HG03520 (cell line): ENCODE measurements around the gene MGST3.
"Not testable (repeated sequence)": the region's sequence is repeated elsewhere in the genome, so short reads cannot be mapped to it uniquely, and the experiment has no call there.

Experiments
- ATAC-seq: cut with Tn5 transposase; IDR thresholded peaks from one replicate; pipeline ENCODE4 v1.9.1; 2021; ENCODE audit warnings: mild to moderate bottlenecking, moderate library complexity; ENCODE audit not compliant: unreplicated experiment

The MGST3 gene

GRCh38 chr1:165630629-165631341, at the start of gene MGST3:
TSS of gene MGST3 (plus strand) at chr1:165631234. CDS start at chr1:165649848, 18,614 bp downstream.
- ATAC-seq: peak; percentile 93

DNA sequence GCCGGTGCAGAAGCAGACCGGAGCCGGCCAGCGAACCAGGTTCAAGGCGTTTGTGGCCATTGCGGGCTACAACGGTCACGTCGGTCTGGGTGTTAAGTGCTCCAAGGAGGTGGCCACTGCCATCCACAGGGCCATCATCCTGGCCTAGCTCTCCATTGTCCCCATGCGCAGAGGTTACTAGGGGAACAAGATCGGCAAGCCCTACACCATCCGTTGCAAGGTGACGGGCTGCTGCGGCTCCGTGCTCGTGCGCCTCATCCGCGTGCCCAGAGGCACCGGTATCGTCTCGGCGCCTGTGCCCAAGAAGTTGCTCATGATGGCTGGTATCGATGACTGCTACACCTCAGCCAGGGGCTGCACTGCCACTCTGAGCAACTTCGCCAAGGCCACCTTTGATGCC, 49.1 kb upstream of the MGST3 start:
- ATAC-seq: no peak

DNA sequence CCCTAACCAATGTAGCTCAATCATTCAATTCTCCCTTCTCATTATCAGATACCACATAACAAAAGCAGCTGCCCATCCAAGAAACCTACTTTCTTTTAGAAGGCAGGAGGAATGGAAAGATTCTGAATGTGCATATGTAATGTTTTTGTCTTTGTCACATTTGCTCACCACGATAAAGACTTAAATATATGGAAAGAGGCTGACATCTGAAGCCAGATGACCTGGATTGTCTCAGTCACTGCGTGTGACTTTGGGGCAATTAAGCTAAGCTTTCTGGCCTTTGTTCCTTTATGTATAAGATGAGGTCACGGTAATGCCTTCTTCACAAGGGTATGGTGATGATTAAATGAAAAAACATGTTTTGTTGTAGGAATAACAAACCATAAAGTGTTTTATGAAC, 44.6 kb upstream of the MGST3 start:
- no peak for ATAC-seq

GRCh38 chr1:165591391-165591790, 39.6 kb upstream of the MGST3 start:
- not testable (repeated sequence) for ATAC-seq

GRCh38 chr1:165592945-165593823, 37.9 kb upstream of the MGST3 start:
- ATAC-seq: no peak

- ATAC-seq: no peak
Measured at GRCh38 chr1:165595246-165595938, 35.6 kb upstream of the MGST3 start.

DNA sequence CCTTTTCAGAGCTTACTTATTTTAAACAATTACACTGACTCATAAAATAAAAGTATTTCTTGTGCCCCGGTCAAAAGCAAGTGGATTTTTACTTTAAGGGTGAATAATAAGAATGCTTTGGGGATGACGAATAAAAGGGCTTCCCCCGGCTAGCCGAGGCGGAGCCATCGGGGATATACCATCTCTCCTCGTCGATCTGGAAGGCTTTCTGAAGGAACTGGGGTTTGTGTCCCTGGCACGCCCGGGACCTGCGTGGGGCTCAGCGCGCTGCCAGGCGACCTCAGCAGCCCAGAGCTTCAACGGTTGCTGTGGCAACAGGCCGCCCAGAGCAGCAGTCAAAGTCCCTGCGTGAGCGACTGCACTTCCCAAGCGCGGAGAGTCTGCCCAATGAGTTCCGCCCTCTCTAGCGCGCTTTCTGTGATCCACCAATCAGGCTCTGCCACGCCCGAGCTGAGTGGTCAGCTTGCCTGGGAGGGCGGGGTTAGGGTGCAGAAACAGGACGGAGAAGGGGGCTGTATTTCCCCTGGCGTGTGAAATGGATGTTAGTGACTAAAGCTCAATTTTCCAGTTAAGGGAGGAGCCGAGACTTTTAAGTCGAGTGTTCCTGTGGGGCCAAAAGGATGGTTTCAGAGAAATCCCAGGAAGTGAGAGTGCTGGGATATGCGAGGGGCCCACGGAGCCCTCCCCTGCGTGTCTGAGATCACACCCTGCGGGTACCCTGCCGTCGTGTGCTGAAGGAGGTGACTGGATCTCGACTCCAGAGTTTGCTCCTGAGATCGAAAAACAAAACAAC, 33.0 kb upstream of the MGST3 start:
- ATAC-seq: peak; percentile 95

DNA sequence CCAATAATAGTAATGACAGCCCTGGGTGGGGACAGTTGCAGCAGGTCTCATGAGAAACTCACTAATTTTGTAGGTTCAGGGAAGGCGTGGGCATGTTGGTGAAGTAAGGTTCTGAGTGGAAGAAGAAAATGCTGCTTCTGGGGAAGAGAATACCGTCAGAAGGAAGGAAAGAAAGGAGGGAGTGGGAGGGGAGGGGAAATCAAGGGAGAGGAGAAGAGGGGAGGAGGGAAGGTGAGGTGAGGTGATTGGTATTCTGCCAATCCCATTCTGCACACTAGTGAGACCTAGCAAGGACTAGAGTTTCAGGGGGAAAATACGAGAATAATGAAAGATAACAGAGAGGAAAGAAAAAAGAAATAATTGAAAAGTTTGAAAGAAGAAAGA, 32.4 kb upstream of the MGST3 start:
- no peak for ATAC-seq

GRCh38 chr1:165600793-165601192, 30.2 kb upstream of the MGST3 start:
- ATAC-seq: no peak

GRCh38 chr1:165603810-165604209, 27.2 kb upstream of the MGST3 start:
- no peak for ATAC-seq

DNA sequence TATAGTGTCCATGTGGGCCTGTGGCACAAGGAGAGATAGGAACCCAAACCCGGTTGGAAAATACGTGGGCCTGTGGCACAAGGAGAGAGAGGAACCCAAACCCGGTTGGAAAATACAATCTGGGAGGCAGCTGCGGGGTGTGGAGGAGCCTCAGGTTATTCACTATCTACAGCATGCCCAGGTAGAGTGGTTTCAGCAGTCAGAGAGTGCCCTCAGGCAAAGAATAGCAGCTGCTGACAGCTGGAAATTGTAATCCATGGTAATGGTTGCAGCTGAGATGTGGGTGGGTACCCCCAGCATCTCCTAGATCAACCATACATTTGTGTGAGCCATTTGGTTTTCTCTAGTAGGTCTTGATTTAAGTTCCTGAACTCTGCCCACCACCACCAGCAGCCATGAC, 25.8 kb upstream of the MGST3 start:
- ATAC-seq: no peak

DNA sequence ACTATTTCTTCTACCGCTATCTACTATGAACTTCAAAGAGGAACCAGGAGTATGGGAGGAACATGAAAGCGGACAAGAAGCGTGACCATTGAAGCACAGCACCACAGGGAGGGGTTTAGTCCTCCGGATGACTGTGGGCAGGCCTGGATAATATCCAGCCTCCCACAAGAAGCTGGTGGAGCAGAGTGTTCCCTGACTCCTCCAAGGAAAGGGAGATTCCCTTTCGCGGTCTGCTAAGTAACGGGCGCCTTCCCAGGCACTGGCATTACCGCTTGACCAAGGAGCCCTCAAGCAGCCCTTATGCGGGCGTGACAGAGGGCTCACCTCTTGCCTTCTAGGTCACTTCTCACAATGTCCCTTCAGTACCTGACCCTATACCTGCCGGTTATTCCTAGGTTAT, 24.4 kb upstream of the MGST3 start:
- not testable (repeated sequence) for ATAC-seq

- no peak for ATAC-seq
Measured at GRCh38 chr1:165610866-165611265, 20.2 kb upstream of the MGST3 start.

GRCh38 chr1:165612062-165612461, 19.0 kb upstream of the MGST3 start:
- no peak for ATAC-seq

DNA sequence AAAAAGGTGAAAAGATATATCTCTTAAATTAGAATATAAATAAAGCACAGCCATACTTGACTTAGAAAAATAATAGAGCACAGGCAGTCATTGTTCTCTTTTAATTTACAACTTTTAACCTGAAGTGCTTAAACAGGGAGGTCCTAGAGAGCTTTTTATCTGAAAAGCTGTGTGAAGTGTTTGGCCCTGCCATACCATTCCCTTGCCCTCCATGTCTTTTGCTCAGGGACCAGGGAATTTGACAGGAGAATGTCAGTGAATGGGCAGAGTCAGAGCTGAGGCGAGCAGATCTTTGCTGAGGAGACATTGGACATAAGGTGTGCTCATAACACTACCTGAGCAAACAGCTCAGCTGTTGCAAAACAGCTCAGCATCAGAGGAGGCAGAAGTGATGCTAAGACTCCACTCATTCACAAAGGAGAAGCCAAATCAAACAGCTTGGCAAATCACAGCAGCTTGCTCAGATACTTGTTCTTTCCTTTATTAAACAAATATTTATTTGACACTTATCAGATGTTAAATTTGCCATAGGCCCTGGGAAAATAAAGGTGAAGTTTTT, 14.9 kb upstream of the MGST3 start:
- no peak for ATAC-seq

DNA sequence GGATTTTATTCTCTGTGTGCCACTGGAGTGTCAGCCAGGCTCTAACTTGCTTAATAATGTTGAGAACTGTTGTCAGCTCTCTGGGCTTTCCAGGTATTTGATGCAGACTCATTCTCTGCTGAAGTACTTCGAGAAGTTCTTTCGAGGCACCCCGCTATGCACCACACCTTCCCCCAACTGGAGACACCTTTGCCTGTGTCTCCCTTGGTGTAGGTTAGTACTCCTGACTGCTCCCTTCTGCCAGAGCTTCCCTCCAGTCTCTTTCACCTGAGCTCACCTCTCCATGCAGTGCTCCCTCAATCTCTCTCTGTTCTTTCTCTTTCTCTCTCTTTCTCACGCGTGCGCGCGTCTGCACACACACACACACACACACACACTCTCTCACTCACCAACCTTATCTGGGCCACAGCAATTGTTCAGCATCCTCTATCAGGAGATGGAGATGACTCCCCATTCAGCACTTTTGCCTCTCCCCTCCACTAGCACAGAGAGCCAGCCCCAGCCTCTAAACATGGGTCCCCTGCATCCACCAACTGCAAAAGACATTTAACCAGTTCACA, 14.0 kb upstream of the MGST3 start:
- no peak for ATAC-seq

- ATAC-seq: no peak
Measured at GRCh38 chr1:165619647-165620151, 11.3 kb upstream of the MGST3 start.

- ATAC-seq: no peak
Measured at GRCh38 chr1:165623624-165624023, 7.4 kb upstream of the MGST3 start.

DNA sequence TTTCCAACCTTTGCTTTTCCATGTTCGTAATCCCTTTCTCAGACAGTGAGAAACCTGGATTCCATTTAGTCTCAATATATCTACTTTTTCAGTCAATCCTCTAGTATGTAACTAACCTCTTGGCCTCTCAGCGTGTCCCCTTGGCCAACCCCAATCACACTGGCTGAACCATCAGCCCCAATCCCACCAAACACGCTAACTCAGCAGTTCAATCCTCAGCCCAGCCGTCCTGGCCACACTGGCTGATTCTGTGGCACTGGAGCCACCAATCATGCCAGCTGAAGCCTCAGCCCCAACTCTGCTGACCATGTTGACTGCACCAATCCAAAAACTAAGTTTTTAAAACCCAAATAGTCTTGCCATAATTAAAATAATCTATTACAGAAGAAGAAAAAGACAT, 6.6 kb upstream of the MGST3 start:
- ATAC-seq: no peak
